NT2/D1 (cell line): ENCODE data around the gene MIGA2.
"Not testable (repeated sequence)": the region's sequence is repeated elsewhere in the genome, so short reads cannot be mapped to it uniquely, and the experiment has no call there.

Experiments
- YY1 ChIP-seq: IDR thresholded peaks from 2 replicates; pipeline ENCODE4 v1.6.1; 2011; ENCODE audit not compliant: insufficient read length, insufficient read depth
- ZNF274 ChIP-seq: IDR thresholded peaks from 2 replicates; pipeline ENCODE4 v1.6.1; 2011; ENCODE audit warnings: mild to moderate bottlenecking, low read depth, low read length

- TF ChIP-seq YY1, ZNF274: not testable (repeated sequence)
Measured at GRCh38 chr9:129112526-129112925, 76.1 kb downstream of the MIGA2 start.
